ENCODE data around the gene GDPD3.

The GDPD3 gene

GRCh38 chr16:30060836-30061554, 52.3 kb downstream of the GDPD3 start:
- no peak for DNase-seq (ENCODE audit: extremely low read depth in 1 of 2, low read depth in 1 of 2)

GRCh38 chr16:30060346-30060745, 53.0 kb downstream of the GDPD3 start:
- no peak for DNase-seq (ENCODE audit: extremely low read depth in 1 of 2, low read depth in 1 of 2)

GRCh38 chr16:30054959-30055553, 58.3 kb downstream of the GDPD3 start:
- DNase-seq (ENCODE audit: extremely low read depth in 1 of 2, low read depth in 1 of 2): no peak
